ENCODE measurements around the gene ORC2.
A peak's percentile ranks its signal among the peaks of the same experiment; 100 is the strongest.
"Not testable (repeated sequence)": the region's sequence is repeated elsewhere in the genome, so short reads cannot be mapped to it uniquely, and the experiment has no call there.

The ORC2 gene

DNA sequence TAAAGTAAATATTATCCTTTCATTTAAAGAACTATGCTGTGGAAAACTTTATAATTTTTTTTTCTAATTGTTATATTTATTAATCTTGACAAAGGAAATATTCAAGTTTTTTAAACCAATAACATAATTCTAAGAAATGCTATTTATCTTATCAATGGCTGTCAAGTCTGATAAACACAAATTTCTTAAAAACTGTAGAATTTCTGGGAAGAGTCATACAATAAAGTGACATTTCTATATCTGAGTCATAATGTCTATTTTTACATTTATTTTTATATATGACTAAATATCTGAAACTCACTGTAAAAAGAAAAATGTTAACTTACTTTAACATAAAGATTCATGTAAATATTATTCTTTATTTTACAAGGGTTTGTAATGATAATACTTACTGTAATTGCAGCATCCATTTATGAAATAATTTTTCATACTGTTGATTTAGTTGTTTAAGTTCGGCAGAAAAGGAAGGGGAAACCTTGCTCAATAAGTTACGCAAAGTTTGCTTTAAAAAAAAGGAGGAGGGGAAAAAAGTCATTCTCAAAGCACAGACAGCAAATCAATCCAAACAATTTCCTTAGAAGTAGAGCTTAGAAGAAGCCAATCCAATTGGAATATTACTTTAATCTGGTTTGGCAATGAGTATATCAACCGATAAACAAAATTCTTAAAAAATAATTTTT is 32.4 kb downstream of the ORC2 start:
- no peak for DNase-seq

DNA sequence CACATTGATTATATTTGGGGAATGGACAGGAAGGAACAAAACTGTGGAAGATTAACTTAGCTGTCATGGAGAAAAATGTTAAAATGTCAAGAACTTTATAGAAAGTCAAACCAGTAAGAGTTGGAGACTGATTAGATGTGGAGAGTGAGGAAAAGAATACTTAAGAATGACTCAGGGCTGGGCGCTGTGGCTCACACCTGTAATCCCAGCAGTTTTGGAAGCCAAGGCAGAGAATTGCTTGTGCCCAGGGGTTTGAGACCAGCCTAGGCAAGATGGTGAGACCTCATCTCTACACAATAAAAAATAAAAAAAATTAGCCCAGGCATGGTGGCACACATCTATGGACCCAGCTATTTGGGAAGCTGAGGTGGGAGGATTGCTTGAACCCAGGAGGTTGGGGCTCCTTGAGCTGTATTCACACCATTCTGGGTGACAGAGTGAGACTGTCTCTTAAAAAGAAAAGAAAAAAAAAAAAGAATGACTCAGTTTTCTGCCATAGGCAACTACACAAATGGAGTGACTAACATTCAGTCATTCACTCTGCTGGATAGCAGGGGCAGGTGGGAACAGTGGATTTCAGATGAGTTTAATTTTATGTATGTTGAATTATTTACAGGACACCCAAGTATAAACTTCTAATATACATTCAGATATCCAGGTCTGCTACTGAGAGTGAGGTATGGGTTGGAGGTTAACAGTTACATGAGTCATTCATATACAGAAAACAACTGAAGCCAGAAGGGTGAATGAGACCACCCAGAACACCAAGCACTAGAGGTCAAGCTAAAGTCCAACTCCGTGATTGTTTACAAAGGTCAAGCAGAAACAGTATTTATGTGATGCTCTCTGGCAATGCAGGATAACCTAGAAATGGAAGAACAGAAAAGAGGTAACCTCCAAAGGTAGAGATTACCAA is 33.9 kb downstream of the ORC2 start:
- DNase-seq: no peak

GRCh38 chr2:200922439-200922838 is 41.0 kb downstream of the ORC2 start:
- no peak for DNase-seq

- no peak for DNase-seq
Measured at GRCh38 chr2:200913654-200914053, 49.8 kb downstream of the ORC2 start.

DNA sequence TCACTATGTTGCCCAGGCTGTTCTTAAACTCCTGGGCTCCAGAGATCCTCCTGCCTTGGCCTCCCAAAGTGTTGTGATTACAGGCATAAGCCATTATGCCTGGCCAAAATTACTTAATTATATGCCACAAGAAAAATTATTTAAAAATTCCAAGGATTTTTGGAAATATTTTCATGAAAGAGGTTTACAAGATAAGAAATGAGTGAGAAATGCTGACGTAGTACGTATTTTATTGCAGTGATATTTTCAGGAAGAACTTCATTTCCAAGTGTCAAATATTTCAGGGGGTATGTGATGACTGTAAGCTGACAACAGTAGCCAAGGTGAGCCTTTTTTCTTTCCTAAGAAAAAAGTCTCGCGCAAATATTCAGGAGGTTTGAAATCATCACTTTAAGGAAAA is 53.5 kb downstream of the ORC2 start:
- no peak for DNase-seq

GRCh38 chr2:200905618-200906296 is 57.7 kb downstream of the ORC2 start:
- no peak for DNase-seq

GRCh38 chr2:200901459-200902072 is 61.9 kb downstream of the ORC2 start:
- DNase-seq: peak; percentile 67

DNA sequence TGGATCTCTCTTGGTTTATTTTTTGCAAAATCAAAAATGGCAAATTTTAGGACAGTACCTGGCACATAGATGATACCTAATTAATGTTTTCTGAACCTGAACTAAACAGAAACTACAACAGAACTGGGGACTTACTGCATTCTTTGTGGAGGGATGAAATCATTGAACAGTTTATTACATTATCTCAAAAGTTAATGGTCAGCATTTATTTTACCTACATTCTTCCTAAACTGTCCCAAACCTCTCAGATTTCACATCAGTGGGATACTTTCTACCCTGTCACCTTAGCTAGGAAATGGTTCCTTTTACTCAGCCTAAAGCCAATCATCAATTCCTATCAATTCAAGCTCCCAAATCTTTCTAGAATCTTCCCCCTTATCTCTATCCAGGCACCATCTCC is 64.0 kb downstream of the ORC2 start:
- no peak for DNase-seq

DNA sequence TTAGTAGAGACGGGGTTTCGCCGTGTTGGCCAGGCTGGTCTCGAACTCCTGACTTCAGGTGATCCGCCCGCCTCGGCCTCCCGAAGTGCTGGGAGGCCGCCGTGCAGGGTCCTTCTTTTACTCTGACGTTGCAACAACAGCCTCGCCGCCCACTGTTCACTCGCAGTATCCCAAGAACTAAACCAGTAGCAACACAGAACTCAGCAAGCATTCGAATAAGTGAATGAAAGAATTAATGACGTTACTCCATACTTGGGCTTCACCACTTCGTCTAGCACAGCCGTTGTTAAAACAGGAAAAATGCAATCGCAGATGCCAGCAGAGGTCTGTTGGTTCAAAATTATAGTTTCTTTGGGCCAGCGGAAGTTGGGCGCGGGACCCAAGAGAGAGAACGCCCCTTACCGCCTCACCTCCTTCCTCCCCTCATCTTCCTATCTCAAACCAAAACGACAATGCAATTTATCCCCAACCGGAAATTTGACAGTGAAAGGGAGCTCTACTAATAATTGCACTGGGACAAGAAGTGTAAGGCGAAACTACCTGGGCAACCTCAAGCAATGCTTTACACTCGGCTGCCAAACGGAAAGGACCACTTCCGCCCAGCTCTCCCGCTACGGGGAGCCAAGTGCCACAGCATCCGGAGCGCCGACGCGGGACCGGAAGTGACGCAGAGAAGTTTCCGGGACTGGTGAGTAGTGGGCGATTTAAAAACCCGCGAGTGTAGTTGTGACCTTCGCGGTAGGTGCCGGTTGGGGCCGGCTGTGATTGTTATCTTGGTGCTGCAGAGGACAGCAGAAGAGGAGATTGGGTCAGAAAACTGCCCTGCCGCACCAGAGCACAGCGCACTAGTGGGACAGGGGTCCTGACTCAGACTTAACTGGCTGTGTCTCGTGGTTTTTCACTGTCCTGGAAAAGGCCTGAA is 74.5 kb downstream of the ORC2 start, which contains the start of the genes NIF3L1 and PPIL3:
Gene NIF3L1 (plus strand): TSS at position 668 of the 922 bp plus-strand sequence. CDS start 2,573 bp downstream, outside the sequence.
Gene PPIL3 (minus strand): TSS at position 374 of the 922 bp plus-strand sequence. CDS start 1,462 bp downstream, outside the sequence.
- DNase-seq: peak; percentile 88

GRCh38 chr2:200881715-200882249 is 81.7 kb downstream of the ORC2 start:
- DNase-seq: not testable (repeated sequence)

DNA sequence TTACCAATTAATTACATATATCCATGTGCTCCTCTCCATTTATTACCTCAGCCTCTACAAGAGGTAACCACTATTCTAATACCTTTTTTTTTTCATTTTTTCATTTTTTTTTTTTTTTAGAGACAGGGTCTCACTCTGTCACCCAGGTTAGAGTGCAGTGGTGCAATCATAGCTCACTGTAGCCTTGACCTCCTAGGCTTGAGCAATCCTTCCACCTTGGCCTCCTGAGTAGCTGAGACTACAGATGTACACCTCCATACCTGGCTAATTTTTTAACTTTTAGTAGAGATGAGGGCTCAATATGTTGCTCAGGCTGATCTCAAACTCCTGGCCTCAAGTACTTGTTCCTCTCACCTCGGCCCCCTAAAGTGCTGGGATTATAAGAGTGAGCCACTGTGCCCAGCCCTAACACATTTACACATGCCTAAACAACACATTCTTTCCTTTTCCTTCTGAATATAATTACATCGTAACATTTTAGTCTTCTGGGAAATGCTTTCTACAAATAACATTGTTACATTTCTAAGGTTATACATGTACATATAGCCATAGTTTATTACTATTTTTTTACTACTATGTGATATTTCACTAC is 85.1 kb downstream of the ORC2 start:
- no peak for DNase-seq

DNA sequence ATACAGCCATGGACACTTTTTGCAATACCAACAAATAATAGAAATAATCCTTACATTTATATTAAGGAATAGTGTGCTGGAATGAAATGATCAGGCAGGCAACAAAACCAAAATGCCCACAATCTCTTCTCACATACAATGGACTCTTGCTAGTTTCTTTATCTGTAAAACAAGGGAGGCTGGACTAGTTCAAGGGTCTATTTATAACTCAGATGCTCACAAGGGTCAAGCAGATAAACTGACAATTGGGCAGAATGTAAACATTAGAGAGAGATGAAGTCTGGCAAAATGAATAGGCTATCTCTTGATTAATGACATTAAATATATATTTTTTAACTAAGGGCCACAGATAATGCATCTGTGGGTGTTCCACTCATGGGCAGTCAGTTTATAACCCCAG is 86.0 kb downstream of the ORC2 start:
- no peak for DNase-seq

DNA sequence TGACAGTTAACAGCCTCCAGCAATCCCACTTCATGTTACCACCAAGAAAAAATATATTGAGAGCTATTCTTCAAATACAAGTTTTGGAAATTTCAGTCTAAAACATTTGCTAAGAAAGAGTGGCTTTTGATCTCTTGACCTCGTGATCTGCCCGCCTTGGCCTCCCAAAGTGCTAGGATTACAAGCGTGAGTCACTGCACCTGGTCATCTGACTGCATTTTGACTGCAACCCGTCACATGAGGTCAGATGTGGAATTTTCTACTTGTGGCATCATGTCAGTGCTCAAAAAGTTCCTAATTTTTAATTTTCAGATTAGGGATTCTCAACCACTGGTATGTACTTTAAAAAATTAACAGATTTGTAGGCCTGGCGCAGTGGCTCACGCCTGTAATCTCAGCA is 89.9 kb downstream of the ORC2 start:
- no peak for DNase-seq

GRCh38 chr2:200871151-200871550 is 92.3 kb downstream of the ORC2 start:
- no peak for DNase-seq

DNA sequence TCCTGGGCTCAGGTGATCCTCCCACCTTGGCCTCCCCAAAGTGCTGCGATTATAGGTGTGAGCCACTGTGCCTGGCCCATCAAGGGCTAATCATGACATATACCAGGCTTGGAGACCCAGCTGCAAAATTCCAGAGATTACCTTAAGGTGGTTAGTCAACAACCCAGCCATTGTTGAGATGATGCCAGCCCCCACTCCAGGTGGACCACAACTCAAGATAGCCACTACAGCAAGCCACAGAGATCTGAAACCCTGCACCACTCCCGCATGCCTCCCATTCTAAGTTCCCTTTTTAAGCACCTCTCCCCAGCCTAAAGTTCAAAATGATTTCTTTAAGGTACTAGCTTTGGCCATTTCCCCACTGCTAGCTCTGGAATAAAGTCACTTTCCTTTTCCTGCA is 94.4 kb downstream of the ORC2 start:
- DNase-seq: no peak

DNA sequence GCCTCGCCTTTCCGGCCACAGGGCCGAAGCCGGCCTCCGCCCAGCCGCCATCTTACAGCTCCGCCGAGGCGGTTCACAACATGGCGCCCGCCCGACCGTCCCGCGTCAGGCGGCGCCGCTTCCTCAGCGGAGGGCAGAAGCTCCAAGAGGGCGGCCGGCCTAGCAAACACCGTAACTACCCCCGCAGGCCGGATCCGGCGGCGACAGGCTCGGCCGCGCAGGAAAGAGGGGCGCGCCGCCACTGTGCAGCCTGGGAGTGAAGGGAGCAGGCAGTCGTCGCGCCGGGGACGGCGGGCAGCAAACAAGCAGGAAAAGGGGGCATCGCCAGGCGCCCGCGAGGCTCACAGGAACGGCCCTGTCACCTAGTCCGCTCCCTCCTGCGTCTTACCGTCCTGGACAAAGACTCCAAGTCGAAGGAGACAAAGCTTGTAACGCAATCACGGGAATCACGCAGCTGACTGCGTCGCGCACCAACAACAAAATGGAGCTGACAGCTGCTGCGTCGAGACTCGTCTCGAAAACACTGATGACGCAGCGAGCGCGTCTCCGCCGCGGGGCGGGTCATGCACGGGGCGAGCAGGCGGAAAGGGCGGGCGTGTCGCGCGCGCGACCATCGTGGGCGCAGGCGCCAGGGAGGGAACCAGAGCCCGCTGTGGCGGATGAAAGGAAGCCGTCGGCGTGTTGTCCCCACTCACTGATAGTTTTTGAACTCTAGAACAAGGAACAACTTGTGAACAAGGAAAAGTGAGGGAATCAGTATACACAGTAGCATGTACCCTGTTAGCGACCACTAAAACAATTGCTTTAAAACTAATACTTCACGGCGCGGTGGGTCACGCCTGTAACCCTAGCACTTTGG is 99.1 kb downstream of the ORC2 start, which contains the start of gene CLK1:
Gene CLK1 (minus strand): TSS at position 483 of the 859 bp plus-strand sequence. CDS start 2,796 bp downstream, outside the sequence.
- peak; percentile 37 for DNase-seq

GRCh38 chr2:200863782-200864175 is 99.7 kb downstream of the ORC2 start:
- no peak for DNase-seq

DNA sequence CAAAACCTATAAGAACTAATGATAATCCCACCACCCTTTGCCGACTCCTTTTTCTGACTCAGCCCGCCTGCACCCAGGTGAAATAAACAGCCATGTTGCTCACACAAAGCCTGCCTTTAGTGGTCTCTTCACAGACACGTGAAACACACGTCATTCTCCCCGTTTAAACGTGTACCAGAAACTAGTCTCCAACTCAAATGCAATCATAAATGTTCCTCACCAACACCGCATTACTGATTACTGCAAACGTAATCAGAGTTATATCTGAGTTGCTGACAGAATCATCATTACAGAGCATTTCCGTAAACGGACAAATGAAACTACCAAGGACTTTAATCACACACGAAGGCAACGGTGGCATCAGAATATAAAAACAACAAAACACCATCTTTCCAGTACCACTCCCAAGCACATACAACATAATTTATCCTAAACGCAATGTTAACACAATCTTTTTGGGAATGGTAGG is 100.9 kb downstream of the ORC2 start:
- DNase-seq: no peak

- DNase-seq: no peak
Measured at GRCh38 chr2:200861617-200862155, 101.8 kb downstream of the ORC2 start.

All from NCI-H1436 treated with DMSO at 0.1 percent for 48 hours (cell line).